ENCODE results near the gene TMSB10. TPM values are rescaled to one million over a fixed set of nuclear protein-coding genes. Genes with fewer than 3 reads are reported as not detected.
"Not testable (repeated sequence)": the region's sequence is repeated elsewhere in the genome, so short reads cannot be mapped to it uniquely, and the experiment has no call there.

Gene TMSB10
- total RNA-seq, 1 experiment from 2014 or later: 9,166 TPM

DNA sequence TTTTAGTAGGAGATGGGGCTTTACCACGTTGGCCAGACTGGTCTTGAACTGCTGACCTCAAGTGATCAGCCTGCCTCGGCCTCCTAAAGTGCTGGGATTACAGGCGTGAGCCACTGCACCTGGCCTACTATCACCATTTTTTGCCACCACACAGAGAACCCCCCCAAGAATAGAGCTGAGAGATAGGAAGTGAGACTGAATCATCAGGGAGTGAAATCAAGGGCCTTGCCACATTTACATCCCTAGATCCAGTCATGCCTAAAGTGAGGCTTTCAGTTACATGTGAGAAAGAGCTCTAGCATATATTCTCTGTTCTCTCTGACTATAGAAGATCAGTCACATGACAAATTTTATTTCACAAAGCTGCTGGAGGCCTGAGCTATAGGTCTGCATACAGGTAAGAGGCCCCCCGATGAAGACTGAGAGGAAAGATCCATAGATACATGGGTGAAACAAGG is 37.5 kb downstream of the TMSB10 start:
- no peak overlapping the region for H3K4me3 ChIP-seq
- DNase-seq: no peak
- no peaks in the 10 kb centered on the region for H3K9me3 ChIP-seq
- no peaks in the 10 kb centered on the region; the same call in 1 of the 2 replicates for H3K36me3 ChIP-seq
- H3K27me3 ChIP-seq: no peaks in the 10 kb centered on the region

DNA sequence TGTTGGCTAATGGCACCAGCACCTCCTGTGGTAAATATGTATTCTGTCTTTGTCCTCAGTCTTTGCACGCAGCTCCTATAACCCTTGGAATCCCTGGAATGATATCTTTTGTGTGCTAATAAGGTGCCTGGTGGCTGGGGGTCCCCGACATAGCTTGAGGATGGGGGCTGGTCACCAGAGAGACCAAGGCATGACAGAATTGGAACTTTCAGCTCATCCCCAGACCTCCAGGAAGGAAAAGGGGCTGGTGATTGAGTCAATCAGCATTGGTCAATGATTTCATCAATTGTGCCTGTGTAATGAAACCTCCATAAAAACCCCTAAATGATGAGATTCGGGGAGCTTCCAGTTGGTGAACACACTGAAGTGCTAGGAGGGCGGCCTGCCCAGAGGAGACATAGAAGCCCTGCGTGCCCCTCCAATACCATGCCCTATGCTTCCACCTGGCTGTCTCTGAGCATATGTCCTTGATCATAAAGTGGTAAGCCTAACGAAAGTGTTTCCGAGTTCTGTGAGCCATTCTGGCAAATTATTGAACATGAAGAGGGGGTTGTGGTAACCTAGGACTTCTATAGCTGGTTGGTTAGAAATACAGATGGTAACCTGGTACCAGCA is 38.9 kb downstream of the TMSB10 start:
- Histone ChIP-seq H3K9me3 (no peaks in the 10 kb centered on the region), H3K36me3 (no peaks in the 10 kb centered on the region; the same call in 1 of the 2 replicates), H3K4me3 (no peak overlapping the region), H3K27me3 (no peaks in the 10 kb centered on the region)
- no peak for DNase-seq

DNA sequence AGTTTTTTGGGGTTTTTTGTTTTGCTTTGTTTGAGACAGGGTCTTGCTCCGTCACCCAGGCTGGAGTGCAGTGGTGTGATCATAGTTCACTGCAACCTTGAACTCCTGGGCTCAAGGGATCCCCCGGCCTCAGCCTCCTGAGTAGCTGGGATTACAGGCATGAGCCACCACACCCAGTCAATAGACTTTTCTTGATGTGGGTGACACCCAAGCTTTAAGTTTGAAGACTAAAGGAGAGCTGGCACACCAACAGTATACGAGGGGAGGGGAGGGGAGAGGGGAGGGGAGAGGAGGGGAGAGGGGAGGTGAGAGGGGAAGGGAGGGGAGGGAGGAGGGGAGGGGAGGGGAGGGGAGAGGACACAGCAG is 40.4 kb downstream of the TMSB10 start:
- not testable (repeated sequence) for H3K36me3 ChIP-seq, DNase-seq, H3K27me3 ChIP-seq, H3K4me3 ChIP-seq, H3K9me3 ChIP-seq

DNA sequence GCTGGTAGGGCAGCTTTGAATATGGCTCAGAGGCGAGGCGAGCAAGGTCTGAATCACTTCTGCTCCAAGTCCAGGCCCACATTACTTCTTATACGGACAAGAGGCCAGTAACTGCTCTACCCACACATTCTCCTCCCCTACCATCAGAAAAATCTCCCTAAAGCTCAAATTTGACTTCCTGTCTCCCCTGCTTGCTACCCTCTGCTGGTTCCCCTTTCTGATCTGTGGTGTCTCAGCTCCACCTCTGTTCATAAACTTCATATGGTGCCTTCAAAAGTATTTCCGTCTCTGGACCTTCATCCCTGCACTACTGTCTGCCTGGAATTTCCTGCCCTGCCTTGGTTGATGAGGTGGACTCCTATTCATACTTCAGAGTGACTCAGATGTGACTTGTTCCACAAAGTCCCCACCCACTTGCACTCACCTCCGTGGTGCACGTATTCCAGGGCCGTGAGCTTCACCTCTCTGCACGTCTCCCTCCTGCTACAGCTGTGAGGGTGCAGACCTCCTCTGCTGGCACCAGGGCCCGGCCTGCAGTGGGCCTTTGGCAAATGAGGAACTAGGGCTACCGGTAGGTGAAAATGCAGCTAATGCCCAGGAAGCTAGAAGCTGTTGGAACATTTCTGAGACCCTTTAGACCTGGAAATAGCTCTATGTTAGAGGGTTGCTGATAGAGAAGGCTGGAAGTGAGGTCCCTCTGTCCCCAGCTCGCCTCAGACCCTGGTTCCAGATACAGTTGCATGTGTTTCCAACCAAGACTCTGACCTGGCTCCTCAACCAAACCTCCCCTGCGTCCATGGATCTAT is 41.0 kb downstream of the TMSB10 start:
- Histone ChIP-seq H3K4me3 (no peak overlapping the region), H3K27me3 (no peaks in the 10 kb centered on the region), H3K36me3 (no peaks in the 10 kb centered on the region; the same call in 1 of the 2 replicates), H3K9me3 (no peaks in the 10 kb centered on the region)
- peak; percentile 82 for DNase-seq

DNA sequence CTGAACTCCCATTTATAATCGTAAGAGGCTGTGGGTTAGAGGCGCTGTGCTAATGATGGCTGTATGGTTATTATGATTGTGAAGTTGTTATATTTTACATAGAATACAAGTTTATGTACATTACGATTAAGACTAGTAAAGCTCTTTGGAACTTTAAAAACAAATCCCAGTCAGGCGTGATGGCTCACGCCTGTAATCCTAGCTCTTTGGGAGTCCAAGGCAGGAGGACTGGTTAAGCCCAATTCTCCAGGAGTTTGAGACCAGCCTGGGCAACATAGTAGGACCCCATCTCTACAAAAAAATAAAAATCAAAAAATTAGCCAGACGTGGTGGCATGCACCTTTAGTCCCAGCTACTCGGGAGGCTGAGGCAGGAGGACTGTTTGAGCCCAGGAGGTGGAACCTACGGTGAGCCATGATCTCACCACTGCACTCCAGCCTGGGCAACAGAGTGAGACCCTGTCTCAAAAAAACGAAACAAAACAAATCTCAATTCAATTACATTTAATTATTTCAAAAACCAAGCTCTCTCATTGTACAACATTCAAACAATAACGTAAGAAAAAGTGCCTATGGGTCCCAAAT is 41.6 kb downstream of the TMSB10 start:
- Histone ChIP-seq H3K36me3 (no peaks in the 10 kb centered on the region; the same call in 1 of the 2 replicates), H3K27me3 (no peaks in the 10 kb centered on the region), H3K9me3 (no peaks in the 10 kb centered on the region), H3K4me3 (no peak overlapping the region)
- DNase-seq: no peak

DNA sequence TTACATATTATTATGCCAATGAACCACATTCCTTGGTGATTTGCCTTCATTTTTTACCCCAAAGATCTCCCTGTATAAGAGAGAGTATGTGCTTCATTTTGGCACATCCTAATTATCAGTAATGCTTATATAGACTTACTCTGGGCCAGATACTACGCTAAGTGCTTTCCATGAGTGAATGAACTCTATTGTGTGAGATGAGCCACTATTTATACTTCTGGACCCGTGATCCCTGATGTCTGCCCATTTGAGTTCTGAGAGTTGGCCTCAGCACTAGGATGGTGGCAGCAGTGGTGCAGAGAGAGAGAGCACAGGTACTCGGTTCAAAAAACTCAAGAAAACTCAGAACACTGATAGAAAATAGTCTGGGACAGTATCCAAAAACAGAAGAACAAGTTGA is 48.1 kb downstream of the TMSB10 start:
- H3K27me3 ChIP-seq: no peaks in the 10 kb centered on the region
- DNase-seq: no peak
- H3K36me3 ChIP-seq: no peaks in the 10 kb centered on the region
- H3K4me3 ChIP-seq: no peak overlapping the region
- H3K9me3 ChIP-seq: no peaks in the 10 kb centered on the region

DNA sequence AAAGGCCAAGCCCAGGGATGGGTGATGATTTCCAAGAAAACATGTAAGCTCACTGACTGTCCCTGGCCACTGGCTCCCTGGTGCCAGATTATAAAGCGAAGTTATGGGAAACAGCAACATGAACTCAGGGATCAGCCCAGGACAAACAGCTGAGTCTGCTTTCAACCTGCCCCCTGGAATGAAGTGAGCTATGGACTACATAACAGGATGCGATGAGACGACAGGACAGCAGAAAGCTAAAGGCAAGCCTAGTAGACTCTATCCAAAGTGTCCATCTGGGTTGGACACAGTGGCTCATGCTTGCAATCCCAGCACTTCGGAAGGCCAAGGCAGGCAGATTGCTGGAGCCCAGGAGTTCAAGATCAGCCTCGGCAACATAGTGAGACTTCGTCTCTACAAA is 48.9 kb downstream of the TMSB10 start:
- H3K9me3 ChIP-seq: no peaks in the 10 kb centered on the region
- no peak overlapping the region for H3K4me3 ChIP-seq
- H3K36me3 ChIP-seq: no peaks in the 10 kb centered on the region
- no peaks in the 10 kb centered on the region for H3K27me3 ChIP-seq
- DNase-seq: no peak

Other genes starting within 250 kb of the TMSB10 start
- gene TRABD2A, start 24.6 kb upstream of the TMSB10 start, total RNA-seq (2014; rRNA removed; shearing (Covaris generic); ENCODE audit: low replicate concordance): 14.5 and 20.9 TPM in 2 replicates
- gene KCMF1, start 65.5 kb downstream of the TMSB10 start, total RNA-seq (2014; rRNA removed; shearing (Covaris generic); ENCODE audit: low replicate concordance): 48.5 and 90.5 TPM in 2 replicates
- 0.46 TPM in 1 of 2 replicates, not detected in the other for gene TCF7L1, start 227.7 kb downstream of the TMSB10 start, total RNA-seq (2014; rRNA removed; shearing (Covaris generic); ENCODE audit: low replicate concordance)